HepG2 (cell line): ENCODE results near the gene CENPB. TPM values are rescaled to one million over a fixed set of nuclear protein-coding genes. Genes with fewer than 3 reads are reported as not detected.

ENCODE experiments used
- CERS6 ChIP-seq: sonication (generic); formaldehyde crosslinking; IDR thresholded peaks from 2 replicates; pipeline ENCODE4 v1.5.0; 2020; ENCODE audit warnings: missing genetic modification reagents
- GATA4 ChIP-seq: sonication (generic); IDR thresholded peaks from 2 replicates; pipeline ENCODE4 v1.6.1; 2016; ENCODE audit warnings: antibody characterized with exemption, low read depth, borderline replicate concordance
- HOXA5 ChIP-seq: sonication (generic); formaldehyde crosslinking; IDR thresholded peaks from 2 replicates; pipeline ENCODE4 v1.4.0; 2020; ENCODE audit warnings: missing genetic modification reagents
- MZF1 ChIP-seq: sonication (generic); formaldehyde crosslinking; IDR thresholded peaks from 2 replicates; pipeline ENCODE4 v1.8.1; 2023; ENCODE audit warnings: mild to moderate bottlenecking, missing genetic modification reagents, borderline replicate concordance
- NFIB ChIP-seq: sonication (generic); formaldehyde crosslinking; IDR thresholded peaks from 2 replicates; pipeline ENCODE4 v1.9.0; 2021; ENCODE audit warnings: missing genetic modification reagents, mild to moderate bottlenecking, borderline replicate concordance
- REL ChIP-seq: sonication (generic); formaldehyde crosslinking; conservative IDR thresholded peaks from 2 replicates; pipeline ENCODE4 v1.8.0; 2022; ENCODE audit warnings: mild to moderate bottlenecking, missing genetic modification reagents, moderate library complexity
- SP140L ChIP-seq: sonication (generic); formaldehyde crosslinking; IDR thresholded peaks from 2 replicates; pipeline ENCODE4 v1.4.0; 2020; ENCODE audit warnings: missing genetic modification reagents, borderline replicate concordance
- TAF1 ChIP-seq: sonication (generic); formaldehyde crosslinking; IDR thresholded peaks from 2 replicates; pipeline ENCODE4 v1.4.0; 2020; ENCODE audit warnings: missing genetic modification reagents
- TBX2 ChIP-seq: sonication (generic); formaldehyde crosslinking; IDR thresholded peaks from 2 replicates; pipeline ENCODE4 v1.5.0; 2020; ENCODE audit warnings: missing genetic modification reagents, mild to moderate bottlenecking, borderline replicate concordance
- TEAD3 ChIP-seq: optimal IDR thresholded peaks from 2 replicates; pipeline ENCODE3; 2016; ENCODE audit warnings: borderline replicate concordance
- THAP9 ChIP-seq: sonication (generic); formaldehyde crosslinking; IDR thresholded peaks from 2 replicates; pipeline ENCODE4; 2020; ENCODE audit warnings: missing genetic modification reagents, mild to moderate bottlenecking, borderline replicate concordance
- ZBTB38 ChIP-seq: sonication (generic); formaldehyde crosslinking; IDR thresholded peaks from 2 replicates; pipeline ENCODE4 v1.5.1; 2020; ENCODE audit warnings: mild to moderate bottlenecking, missing genetic modification reagents
- ZNF232 ChIP-seq: sonication (generic); formaldehyde crosslinking; IDR thresholded peaks from 2 replicates; pipeline ENCODE4 v1.4.0; 2020; ENCODE audit warnings: missing genetic modification reagents, borderline replicate concordance
- ZNF335 ChIP-seq: sonication (generic); formaldehyde crosslinking; IDR thresholded peaks from 2 replicates; pipeline ENCODE4 v1.4.0; 2020; ENCODE audit warnings: missing genetic modification reagents
- ZNF350 ChIP-seq: sonication (generic); formaldehyde crosslinking; IDR thresholded peaks from 2 replicates; pipeline ENCODE4 v1.4.0; 2020; ENCODE audit warnings: mild to moderate bottlenecking, low read depth, missing genetic modification reagents, borderline replicate concordance
- ZSCAN12 ChIP-seq: sonication (generic); formaldehyde crosslinking; IDR thresholded peaks from 2 replicates; pipeline ENCODE4 v1.9.0; 2021; ENCODE audit warnings: mild to moderate bottlenecking, missing genetic modification reagents
- polyA plus RNA-seq, 8 experiments: library from polyadenylated mRNA; depleted of rRNA in 3 of 8; stranded (reverse) in 7 of 8; unstranded in 1 of 8; fragments of >200 nt; fragmentation: Illumina TruSeq in 4 of 8; extraction: Trizol in 4 of 8; gene quantifications; 2 replicates each; pipeline versions ENCODE4 v1.2.1 to v1.2.3, GENCODE V29; 2011 to 2016; ENCODE audit warnings: low read depth in 4 of 8, missing spikeins in 1 of 8, mixed read lengths in 1 of 8; ENCODE audit not compliant: insufficient read depth in 1 of 8
- total RNA-seq, 5 experiments: library from RNA; depleted of rRNA; stranded (reverse); fragments of >200 nt; fragmentation: Illumina TruSeq; extraction: Trizol; gene quantifications; 2 replicates each; pipeline ENCODE4 v1.2.3, GENCODE V29; 2016; ENCODE audit warnings: low read depth in 1 of 5
- TF ChIP-seq, protein P1 (sequence below): sonication (generic); formaldehyde crosslinking; IDR thresholded peaks from 2 replicates; pipeline ENCODE4 v1.5.1; 2020; ENCODE audit warnings: missing genetic modification reagents, mild to moderate bottlenecking, borderline replicate concordance
- TF ChIP-seq, protein P2 (sequence below): sonication (generic); formaldehyde crosslinking; IDR thresholded peaks from 2 replicates; pipeline ENCODE4 v1.8.1; 2023; ENCODE audit warnings: mild to moderate bottlenecking, missing genetic modification reagents

The CENPB gene
- total and polyA plus RNA-seq, 2 of the 13 experiments (the other 11 are each of a cell fraction or from before 2014, with no cell fraction given): 10.4 to 54.5 TPM

DNA sequence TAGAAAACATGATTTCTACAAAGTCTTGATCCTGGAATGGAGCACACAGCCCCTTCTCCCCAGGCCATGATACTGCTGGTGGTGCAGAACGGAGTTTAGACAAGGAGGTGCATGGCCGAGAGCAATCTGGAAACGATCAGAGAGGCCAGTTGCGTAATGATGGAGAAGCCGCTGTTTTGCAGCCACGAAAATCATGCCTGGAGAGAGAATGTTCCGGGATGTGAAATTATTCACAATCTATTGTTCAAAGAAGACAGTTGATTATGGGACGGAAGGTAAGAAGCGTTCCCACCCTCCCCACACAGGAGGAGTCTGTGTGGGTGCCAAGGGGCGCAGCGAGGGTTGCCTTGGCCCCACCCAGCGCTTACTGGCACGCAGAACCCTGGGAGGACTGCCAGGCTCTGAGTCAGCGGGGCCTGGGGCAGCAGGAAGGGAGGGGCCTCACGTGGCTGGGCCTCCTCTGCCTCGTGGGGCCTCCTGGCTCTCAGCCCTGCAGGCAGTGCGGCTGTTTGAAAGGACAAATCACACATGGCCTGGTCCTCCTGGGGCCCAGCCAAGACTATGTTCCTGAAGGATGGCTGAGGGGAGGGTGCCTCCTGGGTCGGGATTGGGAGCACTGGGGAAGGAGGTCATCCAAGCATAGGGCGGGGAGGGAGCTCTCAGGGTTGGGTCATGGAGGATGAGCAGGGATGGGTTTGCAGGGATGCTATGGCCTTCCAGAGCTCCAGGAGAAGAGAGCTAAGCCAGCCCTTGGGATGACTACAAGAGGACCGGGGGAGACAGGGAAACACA is 25.1 kb upstream of the CENPB start (continued):
- TF ChIP-seq CERS6 (CRISPR knock-in tag) (no peak; the same call in 1 of the 2 replicates), MZF1 (CRISPR knock-in tag) (peak; percentile 70; the same call in 1 of the 2 replicates), TBX2 (CRISPR knock-in tag) (peak; percentile 88; the same call in 1 of the 2 replicates), THAP9 (CRISPR knock-in tag) (peak; percentile 75), REL (CRISPR knock-in tag) (peak; percentile 87; the same call in 1 of the 2 replicates), ZNF232 (peak; percentile 99), TAF1 (peak; percentile 55), TEAD3 (CRISPR knock-in tag) (peak; percentile 91), SP140L (CRISPR knock-in tag) (0 out of 2 replicates have a peak, but pooled peaks have one; percentile 14), GATA4 (peak; percentile 20; the same call in 1 of the 2 replicates), ZNF350 (CRISPR knock-in tag) (peak; percentile 91), ZNF335 (CRISPR knock-in tag) (peak; percentile 90), HOXA5 (peak; percentile 98), ZBTB38 (CRISPR knock-in tag) (peak; percentile 94), ZSCAN12 (CRISPR knock-in tag) (peak; percentile 95; the same call in 1 of the 2 replicates), NFIB (CRISPR knock-in tag) (no peak)
- TF ChIP-seq, protein P1, sequence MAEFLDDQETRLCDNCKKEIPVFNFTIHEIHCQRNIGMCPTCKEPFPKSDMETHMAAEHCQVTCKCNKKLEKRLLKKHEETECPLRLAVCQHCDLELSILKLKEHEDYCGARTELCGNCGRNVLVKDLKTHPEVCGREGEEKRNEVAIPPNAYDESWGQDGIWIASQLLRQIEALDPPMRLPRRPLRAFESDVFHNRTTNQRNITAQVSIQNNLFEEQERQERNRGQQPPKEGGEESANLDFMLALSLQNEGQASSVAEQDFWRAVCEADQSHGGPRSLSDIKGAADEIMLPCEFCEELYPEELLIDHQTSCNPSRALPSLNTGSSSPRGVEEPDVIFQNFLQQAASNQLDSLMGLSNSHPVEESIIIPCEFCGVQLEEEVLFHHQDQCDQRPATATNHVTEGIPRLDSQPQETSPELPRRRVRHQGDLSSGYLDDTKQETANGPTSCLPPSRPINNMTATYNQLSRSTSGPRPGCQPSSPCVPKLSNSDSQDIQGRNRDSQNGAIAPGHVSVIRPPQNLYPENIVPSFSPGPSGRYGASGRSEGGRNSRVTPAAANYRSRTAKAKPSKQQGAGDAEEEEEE: 0 out of 2 replicates have a peak, but pooled peaks have one; percentile 24
- TF ChIP-seq, protein P2, sequence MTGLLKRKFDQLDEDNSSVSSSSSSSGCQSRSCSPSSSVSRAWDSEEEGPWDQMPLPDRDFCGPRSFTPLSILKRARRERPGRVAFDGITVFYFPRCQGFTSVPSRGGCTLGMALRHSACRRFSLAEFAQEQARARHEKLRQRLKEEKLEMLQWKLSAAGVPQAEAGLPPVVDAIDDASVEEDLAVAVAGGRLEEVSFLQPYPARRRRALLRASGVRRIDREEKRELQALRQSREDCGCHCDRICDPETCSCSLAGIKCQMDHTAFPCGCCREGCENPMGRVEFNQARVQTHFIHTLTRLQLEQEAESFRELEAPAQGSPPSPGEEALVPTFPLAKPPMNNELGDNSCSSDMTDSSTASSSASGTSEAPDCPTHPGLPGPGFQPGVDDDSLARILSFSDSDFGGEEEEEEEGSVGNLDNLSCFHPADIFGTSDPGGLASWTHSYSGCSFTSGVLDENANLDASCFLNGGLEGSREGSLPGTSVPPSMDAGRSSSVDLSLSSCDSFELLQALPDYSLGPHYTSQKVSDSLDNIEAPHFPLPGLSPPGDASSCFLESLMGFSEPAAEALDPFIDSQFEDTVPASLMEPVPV: peak; percentile 100
